ENCODE measurements around the gene PPIP5K2.

DNA sequence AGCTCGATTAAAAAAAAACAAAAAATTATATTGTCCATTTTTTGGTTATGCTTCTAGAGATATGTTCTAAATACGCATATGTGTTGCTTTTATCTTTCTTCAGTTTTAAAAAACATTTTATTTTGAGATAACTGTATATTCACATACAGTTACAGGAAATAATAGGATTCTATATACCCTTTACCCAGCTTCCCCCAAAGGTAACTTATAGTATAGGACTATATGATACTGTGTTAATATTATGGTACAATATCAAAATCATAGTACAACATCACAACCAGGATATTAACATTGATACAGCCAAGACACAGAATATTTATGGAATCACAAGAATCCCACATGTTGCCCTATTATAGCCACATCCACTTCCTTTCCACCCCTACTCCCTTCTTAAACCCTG lies 129.0 kb downstream of the PPIP5K2 start:
- TF ChIP-seq, protein P1, sequence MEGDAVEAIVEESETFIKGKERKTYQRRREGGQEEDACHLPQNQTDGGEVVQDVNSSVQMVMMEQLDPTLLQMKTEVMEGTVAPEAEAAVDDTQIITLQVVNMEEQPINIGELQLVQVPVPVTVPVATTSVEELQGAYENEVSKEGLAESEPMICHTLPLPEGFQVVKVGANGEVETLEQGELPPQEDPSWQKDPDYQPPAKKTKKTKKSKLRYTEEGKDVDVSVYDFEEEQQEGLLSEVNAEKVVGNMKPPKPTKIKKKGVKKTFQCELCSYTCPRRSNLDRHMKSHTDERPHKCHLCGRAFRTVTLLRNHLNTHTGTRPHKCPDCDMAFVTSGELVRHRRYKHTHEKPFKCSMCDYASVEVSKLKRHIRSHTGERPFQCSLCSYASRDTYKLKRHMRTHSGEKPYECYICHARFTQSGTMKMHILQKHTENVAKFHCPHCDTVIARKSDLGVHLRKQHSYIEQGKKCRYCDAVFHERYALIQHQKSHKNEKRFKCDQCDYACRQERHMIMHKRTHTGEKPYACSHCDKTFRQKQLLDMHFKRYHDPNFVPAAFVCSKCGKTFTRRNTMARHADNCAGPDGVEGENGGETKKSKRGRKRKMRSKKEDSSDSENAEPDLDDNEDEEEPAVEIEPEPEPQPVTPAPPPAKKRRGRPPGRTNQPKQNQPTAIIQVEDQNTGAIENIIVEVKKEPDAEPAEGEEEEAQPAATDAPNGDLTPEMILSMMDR (IDR thresholded peaks at IDR 0.05; ENCODE audit: extremely low read depth in 1 of 2, insufficient read depth in 1 of 2, low read depth in 1 of 2, low read length in 2 of 2): no peak
- TF ChIP-seq EZH2 (IDR thresholded peaks at IDR 0.05; ENCODE audit: borderline replicate concordance, low read depth, low read length, severe bottlenecking) (no peak), POLR2AphosphoS5 (IDR thresholded peaks at IDR 0.05; ENCODE audit: insufficient read depth, low read depth, low read length) (no peak), POLR2A (IDR thresholded peaks at IDR 0.05; ENCODE audit: low read depth, low read length) (no peak)
- TF ChIP-seq, protein P2, sequence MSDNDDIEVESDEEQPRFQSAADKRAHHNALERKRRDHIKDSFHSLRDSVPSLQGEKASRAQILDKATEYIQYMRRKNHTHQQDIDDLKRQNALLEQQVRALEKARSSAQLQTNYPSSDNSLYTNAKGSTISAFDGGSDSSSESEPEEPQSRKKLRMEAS (IDR thresholded peaks at IDR 0.05; ENCODE audit: insufficient read depth, insufficient read length): no peak
